Mesenteric fat pad (tissue), 1 donor: ENCODE measurements around the gene CYFIP1. TPM values are rescaled to one million over a fixed set of nuclear protein-coding genes. Genes with fewer than 3 reads are reported as not detected.

Experiments used
- DNase-seq: peaks from one replicate; pipeline ENCODE4 v3.0.0-alpha.2; 2020; ENCODE audit warnings: low spot score
- total RNA-seq: library from RNA; stranded (reverse); fragmentation: NEBNext Ultra II Directional; extraction: Animal tissue kit (Norgen Biotek cat#: 25700); gene quantifications from one replicate; pipeline ENCODE4 v1.2.1, GENCODE V29; 2021
- donor health status: DM: yes; HTN: yes; CAD: no.

The CYFIP1 gene
- total RNA-seq, 1 donor from 2014 or later: 138 TPM

- no peak for DNase-seq
Observed at GRCh38 chr15:22891426-22892210, 88.5 kb downstream of the CYFIP1 start.

DNA sequence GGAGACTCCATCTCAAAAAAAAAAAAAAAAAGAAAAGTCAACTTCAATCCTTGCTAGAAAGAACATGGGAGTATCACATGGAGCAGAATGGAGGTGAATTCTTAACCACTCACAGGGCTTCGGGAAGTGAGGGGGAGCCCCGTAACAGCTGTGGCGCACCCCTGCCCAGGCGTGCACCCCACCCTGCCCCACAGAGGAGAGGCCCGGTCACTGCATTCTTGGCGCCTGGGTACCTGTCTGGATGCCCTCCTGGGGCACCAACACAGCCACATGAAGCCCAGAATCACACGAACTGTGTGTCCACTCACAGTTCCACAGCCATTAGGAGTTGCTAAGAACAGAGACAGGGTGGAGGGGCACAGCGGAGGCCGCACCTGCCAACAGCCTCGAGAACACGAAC is 89.9 kb downstream of the CYFIP1 start:
- no peak for DNase-seq

DNA sequence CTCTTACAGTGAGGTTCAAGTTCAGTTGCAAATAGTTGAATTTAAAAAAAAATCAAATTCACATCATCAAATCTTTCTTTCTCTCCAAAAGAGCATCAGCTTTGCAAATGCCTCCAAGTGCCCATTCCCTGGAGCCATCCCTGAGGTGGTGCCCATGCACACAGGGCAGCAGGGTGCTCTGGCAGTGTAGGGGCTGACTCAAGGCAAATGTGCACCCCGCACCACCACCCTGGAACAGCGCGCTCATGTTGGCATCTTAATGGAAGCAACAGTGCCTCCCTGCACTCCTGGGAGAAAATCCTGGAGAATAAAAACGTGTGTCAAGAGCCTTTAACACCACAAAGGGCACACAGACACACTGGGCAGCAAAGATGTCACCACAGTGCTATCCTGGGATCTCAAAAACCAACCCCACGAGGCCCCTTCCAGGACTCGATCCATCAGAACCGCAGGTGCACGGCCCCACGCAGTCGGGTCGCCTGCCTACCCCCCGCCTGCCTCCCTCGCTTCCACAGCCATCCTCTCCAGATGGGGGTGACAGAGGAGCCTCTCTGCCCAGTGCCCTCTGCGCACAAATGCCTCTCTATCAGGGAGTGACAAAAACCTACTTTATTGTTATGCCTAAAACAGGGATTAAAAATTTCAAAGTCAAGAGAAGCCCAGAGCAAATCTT is 90.9 kb downstream of the CYFIP1 start:
- DNase-seq: no peak

- no peak for DNase-seq
Observed at GRCh38 chr15:22888120-22888859, 91.9 kb downstream of the CYFIP1 start.

DNA sequence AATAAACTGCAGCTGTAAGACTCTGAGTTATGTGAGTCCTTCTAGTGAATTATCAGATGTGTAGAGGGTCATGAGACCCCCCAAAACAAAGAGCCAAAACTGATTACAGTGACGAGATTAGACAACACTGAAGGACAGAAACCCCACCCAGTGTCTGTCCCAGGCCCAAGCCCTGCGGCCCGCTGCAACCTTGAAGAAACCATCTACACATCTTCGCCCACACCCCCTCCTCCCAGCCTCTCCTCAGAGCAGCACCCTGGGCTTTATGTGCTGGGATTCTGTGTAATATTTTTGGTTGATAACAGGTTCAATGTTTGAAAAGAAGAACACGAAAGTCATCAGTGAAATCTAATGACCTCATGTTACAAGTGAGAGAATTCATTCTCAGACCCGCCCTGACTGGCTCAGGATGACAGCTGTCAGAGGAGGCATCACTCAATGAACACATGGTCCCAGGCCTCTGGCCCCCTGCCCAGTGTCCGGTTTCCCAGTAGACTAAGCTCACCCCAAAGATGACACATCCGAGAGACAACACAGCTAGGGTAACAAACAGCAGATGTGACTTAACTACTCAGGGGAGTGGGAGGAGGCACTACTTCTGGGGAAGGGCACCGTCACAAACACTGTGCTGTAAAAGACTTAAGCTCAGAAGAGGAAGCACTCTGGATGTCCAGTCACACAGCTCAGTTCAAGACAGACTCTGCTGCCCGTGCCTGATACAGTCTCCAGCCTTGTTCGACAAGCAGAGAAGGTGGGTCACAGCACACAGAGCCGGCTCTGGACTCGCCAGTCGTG is 92.8 kb downstream of the CYFIP1 start:
- no peak for DNase-seq

DNA sequence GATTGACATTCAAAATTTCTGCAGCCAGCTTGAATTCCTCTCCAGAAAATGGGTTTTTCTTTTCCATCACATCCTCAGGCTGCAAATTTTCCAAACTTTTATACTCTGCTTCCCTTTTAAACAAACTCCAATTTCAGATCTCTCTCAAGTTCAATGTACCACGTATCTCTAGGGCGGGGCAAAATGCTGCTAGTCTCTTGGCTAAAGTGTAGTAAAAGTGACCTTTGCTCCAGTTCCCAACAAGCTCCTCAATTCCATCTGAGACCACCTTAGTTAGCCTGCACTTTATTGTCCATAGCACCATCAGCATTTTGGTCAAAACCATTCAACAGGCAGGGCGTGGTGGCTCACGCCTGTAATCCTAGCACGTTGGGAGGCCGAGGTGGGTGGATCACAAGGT is 95.0 kb downstream of the CYFIP1 start:
- no peak for DNase-seq

DNA sequence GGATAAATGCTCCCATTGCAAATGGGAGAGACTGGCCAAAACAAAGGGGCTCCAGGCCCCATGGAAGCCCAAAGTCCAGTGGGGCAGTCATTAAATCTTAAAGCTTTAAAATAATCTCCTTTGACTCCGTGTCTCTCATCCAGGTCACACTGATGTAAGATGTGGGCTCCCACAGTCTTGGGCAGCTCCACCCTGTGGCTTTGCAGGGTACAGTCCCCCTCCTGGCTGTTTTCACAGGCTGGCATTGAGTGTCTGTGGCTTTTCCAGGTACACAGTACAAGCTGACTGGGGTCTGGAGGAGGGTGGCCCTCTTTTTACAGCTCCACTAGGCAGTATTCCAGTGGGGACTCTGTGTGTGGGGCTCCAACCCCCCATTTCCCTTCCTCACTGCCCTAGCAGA is 95.8 kb downstream of the CYFIP1 start:
- no peak for DNase-seq

- no peak for DNase-seq
Observed at GRCh38 chr15:22883196-22883595, 97.0 kb downstream of the CYFIP1 start.

GRCh38 chr15:22881739-22882440 is 98.3 kb downstream of the CYFIP1 start:
- no peak for DNase-seq

- no peak for DNase-seq
Observed at GRCh38 chr15:22880981-22881738, 99.0 kb downstream of the CYFIP1 start.

- no peak for DNase-seq
Observed at GRCh38 chr15:22880068-22880980, 99.8 kb downstream of the CYFIP1 start.

DNA sequence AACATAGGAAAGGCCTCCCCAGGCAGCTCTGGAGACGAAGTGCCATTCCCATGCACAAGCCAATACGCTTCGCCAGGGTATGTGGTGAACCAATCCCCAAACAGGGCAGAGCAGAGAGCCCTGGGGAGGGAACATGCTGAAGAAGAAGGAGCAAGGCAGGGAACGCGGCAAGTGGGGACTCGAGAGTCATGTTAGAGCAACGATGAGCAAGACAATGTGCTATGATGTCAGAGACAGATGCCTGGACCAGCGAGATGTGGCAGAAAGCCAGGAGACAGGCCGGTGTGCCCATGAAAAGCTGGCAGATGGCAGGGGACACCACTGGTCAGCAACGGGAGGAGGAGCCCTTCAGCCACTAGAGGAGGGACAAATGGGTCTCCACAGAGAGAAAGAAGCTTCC is 102.1 kb downstream of the CYFIP1 start:
- DNase-seq: no peak

GRCh38 chr15:22877607-22878006 is 102.6 kb downstream of the CYFIP1 start:
- DNase-seq: no peak

DNA sequence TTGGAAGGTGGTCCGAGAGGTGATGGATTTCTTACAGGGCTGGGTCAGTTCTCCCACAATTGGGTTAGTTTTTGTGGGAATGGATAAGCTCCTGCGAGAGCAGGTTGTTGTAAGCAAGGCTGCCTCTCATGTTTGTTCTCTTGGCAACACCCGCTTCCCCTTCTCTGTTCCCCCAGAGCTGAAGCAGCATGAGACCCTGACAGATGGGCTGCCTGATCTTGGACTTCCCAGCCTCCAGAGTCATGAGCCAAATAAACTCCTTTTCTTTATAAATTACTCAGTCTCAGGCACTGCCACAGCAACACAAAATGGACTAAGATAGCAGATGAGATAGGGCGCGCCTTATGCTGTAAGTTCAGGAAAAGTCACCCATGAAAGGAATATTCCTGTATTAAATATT is 103.1 kb downstream of the CYFIP1 start:
- no peak for DNase-seq

GRCh38 chr15:22874966-22875365 is 105.2 kb downstream of the CYFIP1 start:
- DNase-seq: no peak

- no peak for DNase-seq
Observed at GRCh38 chr15:22874256-22874655, 105.9 kb downstream of the CYFIP1 start.

DNA sequence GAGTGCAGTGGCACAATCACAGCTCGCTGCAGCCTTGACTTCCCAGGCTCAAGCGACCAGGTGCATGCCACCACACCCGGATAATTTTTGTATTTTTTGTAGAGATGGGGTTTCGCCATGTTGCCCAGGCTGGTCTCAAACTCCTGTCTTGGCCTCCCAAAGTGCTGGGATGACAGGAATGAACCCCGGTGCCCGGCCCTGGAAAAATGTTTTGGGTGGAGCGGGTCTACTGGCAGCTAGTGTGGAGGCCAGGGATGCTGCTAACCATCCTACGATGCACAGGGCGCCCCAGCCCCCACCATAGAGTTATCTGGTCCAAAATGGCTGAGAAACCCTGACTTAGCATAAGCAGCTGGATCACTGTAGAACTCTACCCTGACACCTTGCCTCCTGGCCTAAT is 106.3 kb downstream of the CYFIP1 start:
- DNase-seq: no peak

- DNase-seq: no peak
Observed at GRCh38 chr15:22872936-22873701, 107.0 kb downstream of the CYFIP1 start.
